Fibroblast of upper back skin (primary cell): ENCODE data around the gene PDLIM3.
A peak's percentile ranks its signal among the peaks of the same experiment; 100 is the strongest.

Experiments
- DNase-seq: peaks from one replicate; pipeline ENCODE4 v3.0.0-alpha.2; 2013

The PDLIM3 gene

GRCh38 chr4:185468999-185469398, 66.3 kb downstream of the PDLIM3 start:
- no peak for DNase-seq

- DNase-seq, result no peak
Observed at GRCh38 chr4:185467991-185468390, 67.3 kb downstream of the PDLIM3 start.

- peak; percentile 25 for DNase-seq
Observed at GRCh38 chr4:185467101-185467500, 68.2 kb downstream of the PDLIM3 start.

- DNase-seq, result no peak
Observed at GRCh38 chr4:185465707-185466106, 69.6 kb downstream of the PDLIM3 start.

GRCh38 chr4:185464887-185465286, 70.4 kb downstream of the PDLIM3 start:
- DNase-seq, result no peak

- DNase-seq, result no peak
Observed at GRCh38 chr4:185464183-185464582, 71.1 kb downstream of the PDLIM3 start.

- no peak for DNase-seq
Observed at GRCh38 chr4:185463541-185463940, 71.8 kb downstream of the PDLIM3 start.

- no peak for DNase-seq
Observed at GRCh38 chr4:185461565-185461964, 73.7 kb downstream of the PDLIM3 start.

- no peak for DNase-seq
Observed at GRCh38 chr4:185457136-185457535, 78.2 kb downstream of the PDLIM3 start.

- DNase-seq, result no peak
Observed at GRCh38 chr4:185456131-185456530, 79.2 kb downstream of the PDLIM3 start.
